Measurements from ENCODE around the gene FRRS1L.

- TF ChIP-seq CTCF (IDR thresholded peaks at IDR 0.05 in 8 of 11, conservative IDR thresholded peaks at IDR 0.05 in 3 of 11) (no peak), POLR2A (IDR thresholded peaks at IDR 0.05) (no peak), POLR2AphosphoS5 (IDR thresholded peaks at IDR 0.05) (no peak)
These were observed 3.0 kb downstream of the FRRS1L start for GRCh38 chr9:109164042-109164441.

Measured in spleen (tissue), 7 donors.